ENCODE data around the gene STIMATE. TPM values are rescaled to one million over a fixed set of nuclear protein-coding genes. Genes with fewer than 3 reads are reported as not detected.

Gene STIMATE
- total and polyA plus RNA-seq, 10 of the 15 experiments (the other 5 are each of a cell fraction or from before 2014, with no cell fraction given) = 0.24 to 24.1 (median 15.4) TPM

DNA sequence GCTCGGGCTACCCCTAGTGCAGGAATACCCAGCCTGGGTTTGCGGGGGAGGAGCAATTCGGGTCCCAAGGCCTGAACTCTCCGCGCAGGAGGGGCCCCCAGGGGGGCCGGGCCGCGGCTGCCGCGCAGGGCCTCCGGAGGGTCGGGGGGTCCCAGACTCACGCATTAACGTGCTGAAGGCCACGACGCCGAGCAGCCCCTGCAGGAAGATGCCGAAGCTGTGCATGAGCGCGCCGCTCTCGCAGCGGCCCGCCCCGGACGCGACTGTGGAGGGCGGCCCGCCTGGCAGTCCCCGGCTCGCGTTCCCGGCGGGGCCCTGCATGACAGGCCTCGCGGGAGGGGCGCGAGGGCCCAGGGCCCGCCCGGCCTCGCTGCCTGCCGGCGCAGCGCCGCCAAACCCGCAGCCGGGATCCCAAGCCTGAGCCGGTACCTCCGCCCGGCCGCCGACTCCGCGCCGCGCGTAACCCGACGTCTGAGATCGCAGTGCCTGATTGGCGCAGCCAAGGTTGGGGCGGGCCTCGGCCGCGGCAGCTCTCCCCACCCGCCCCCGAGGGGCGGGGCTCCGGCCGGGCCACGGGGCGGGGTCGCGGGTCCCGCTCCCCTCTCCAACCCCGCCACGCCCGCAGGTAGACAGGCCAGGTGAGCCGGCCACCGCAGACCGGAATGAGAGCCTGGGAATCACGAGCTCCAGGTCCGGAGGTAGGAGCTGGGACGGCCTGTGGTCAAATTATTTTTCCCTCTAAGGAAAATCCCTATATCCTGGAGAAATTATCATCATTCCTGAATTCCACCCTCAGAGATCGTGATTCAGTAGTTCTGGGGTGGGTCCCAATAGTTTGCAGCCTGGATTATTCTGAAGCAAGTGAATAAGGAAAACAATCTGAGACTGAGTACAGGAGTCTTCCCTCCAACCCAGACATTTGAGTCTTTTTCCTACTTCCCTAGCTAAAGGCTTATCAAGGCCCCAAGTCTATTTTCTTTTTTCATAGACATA, at the start of gene STIMATE (continued):
- TF ChIP-seq MLLT1 (IDR thresholded peaks at IDR 0.05) (no peak), NR2C2 (IDR thresholded peaks at IDR 0.05; ENCODE audit: borderline replicate concordance, control insufficient read depth, insufficient read length, low read depth) (no peak), NFIC (IDR thresholded peaks at IDR 0.05; ENCODE audit: low read depth, low read length) (no peak), NBN (IDR thresholded peaks at IDR 0.05) (no peak), KDM1A (IDR thresholded peaks at IDR 0.05; ENCODE audit: borderline replicate concordance) (no peak), MEF2B (IDR thresholded peaks at IDR 0.05; ENCODE audit: partially characterized antibody, poor library complexity, severe bottlenecking) (no peak), BMI1 (IDR thresholded peaks at IDR 0.05; ENCODE audit: borderline replicate concordance) (no peak), SIX5 (IDR thresholded peaks at IDR 0.05; ENCODE audit: low read depth, low read length, severe bottlenecking) (no peak), ASH2L (IDR thresholded peaks at IDR 0.05; ENCODE audit: borderline replicate concordance, low read depth) (no peak), TCF12 (IDR thresholded peaks at IDR 0.05; ENCODE audit: low read depth, low read length) (no peak), KAT2A (conservative IDR thresholded peaks at IDR 0.05; ENCODE audit: control insufficient read depth, low read depth, low read length) (no peak)
- TF ChIP-seq, protein P1, sequence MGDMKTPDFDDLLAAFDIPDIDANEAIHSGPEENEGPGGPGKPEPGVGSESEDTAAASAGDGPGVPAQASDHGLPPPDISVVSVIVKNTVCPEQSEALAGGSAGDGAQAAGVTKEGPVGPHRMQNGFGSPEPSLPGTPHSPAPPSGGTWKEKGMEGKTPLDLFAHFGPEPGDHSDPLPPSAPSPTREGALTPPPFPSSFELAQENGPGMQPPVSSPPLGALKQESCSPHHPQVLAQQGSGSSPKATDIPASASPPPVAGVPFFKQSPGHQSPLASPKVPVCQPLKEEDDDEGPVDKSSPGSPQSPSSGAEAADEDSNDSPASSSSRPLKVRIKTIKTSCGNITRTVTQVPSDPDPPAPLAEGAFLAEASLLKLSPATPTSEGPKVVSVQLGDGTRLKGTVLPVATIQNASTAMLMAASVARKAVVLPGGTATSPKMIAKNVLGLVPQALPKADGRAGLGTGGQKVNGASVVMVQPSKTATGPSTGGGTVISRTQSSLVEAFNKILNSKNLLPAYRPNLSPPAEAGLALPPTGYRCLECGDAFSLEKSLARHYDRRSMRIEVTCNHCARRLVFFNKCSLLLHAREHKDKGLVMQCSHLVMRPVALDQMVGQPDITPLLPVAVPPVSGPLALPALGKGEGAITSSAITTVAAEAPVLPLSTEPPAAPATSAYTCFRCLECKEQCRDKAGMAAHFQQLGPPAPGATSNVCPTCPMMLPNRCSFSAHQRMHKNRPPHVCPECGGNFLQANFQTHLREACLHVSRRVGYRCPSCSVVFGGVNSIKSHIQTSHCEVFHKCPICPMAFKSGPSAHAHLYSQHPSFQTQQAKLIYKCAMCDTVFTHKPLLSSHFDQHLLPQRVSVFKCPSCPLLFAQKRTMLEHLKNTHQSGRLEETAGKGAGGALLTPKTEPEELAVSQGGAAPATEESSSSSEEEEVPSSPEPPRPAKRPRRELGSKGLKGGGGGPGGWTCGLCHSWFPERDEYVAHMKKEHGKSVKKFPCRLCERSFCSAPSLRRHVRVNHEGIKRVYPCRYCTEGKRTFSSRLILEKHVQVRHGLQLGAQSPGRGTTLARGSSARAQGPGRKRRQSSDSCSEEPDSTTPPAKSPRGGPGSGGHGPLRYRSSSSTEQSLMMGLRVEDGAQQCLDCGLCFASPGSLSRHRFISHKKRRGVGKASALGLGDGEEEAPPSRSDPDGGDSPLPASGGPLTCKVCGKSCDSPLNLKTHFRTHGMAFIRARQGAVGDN (IDR thresholded peaks at IDR 0.05) = peak; percentile 69; the same call in 1 of the 2 replicates

Data from GM12878 (cell line).